OCI-LY3 (cell line): Measurements from ENCODE around the gene PPT1.
A peak's percentile ranks its signal among the peaks of the same experiment; 100 is the strongest.

Experiments used
- H2AFZ ChIP-seq: fragments of 200-600, 300-600 bp; shearing (Covaris generic); 2 replicates; pipeline ENCODE4 v1.6.0; 2014; ENCODE audit warnings: antibody characterized with exemption, low read depth, low read length
- H3K27ac ChIP-seq: fragments of 200-600, 300-600 bp; sonication (generic); 2 replicates; pipeline ENCODE4 v1.5.1; 2014; ENCODE audit warnings: mild to moderate bottlenecking, low read length, moderate library complexity, mixed read lengths
- H3K27me3 ChIP-seq: fragments of 200-600, 300-600 bp; sonication (generic); 2 replicates; pipeline ENCODE4 v1.6.1; 2014; ENCODE audit warnings: low read depth, low read length, mixed read lengths
- H3K36me3 ChIP-seq: fragments of 200-600, 300-600 bp; sonication (generic); replicated peaks from 2 replicates; pipeline ENCODE3; 2014; ENCODE audit warnings: low read depth, low read length, mixed read lengths
- H3K4me1 ChIP-seq: fragments of 300-600, 200-600 bp; sonication (generic); 2 replicates; pipeline ENCODE4 v1.6.1; 2014; ENCODE audit warnings: low read length, mixed read lengths
- H3K4me2 ChIP-seq: fragments of 200-600, 300-600 bp; sonication (generic); 2 replicates; pipeline ENCODE4 v1.6.1; 2014; ENCODE audit warnings: low read length, mixed read lengths
- H3K4me3 ChIP-seq: fragments of 300-600, 200-600 bp; sonication (generic); 2 replicates; pipeline ENCODE4 v1.5.1; 2014; ENCODE audit warnings: antibody characterized with exemption, mild to moderate bottlenecking, low read length, moderate library complexity
- H3K79me2 ChIP-seq: fragments of 300-600, 200-600 bp; shearing (Covaris generic); 2 replicates; pipeline ENCODE4 v1.6.1; 2014; ENCODE audit warnings: mild to moderate bottlenecking, low read length, mixed read lengths
- H3K9ac ChIP-seq: fragments of 300-600, 200-600 bp; shearing (Covaris generic); 2 replicates; pipeline ENCODE4 v1.6.0; 2014; ENCODE audit warnings: mild to moderate bottlenecking, low read length, moderate library complexity
- H3K9me3 ChIP-seq: fragments of 200-600, 300-600 bp; shearing (Covaris generic); 2 replicates; pipeline ENCODE4 v1.6.1; 2014; ENCODE audit warnings: low read length, mixed read lengths; ENCODE audit not compliant: insufficient read depth
- H4K20me1 ChIP-seq: fragments of 200-600, 300-600 bp; sonication (generic); 2 replicates; pipeline ENCODE4 v1.6.1; 2016; ENCODE audit warnings: low read length, mixed read lengths; ENCODE audit not compliant: insufficient read depth
- EZH2phosphoT487 ChIP-seq: fragments of 200-600 bp; shearing (Covaris generic); IDR thresholded peaks from 2 replicates; pipeline ENCODE4 v1.6.1; 2018; ENCODE audit warnings: antibody characterized with exemption, mixed run types, low read depth
- TF ChIP-seq, protein P1 (sequence below): fragments of 200-600, 300-600 bp; sonication (generic); IDR thresholded peaks from 2 replicates; pipeline ENCODE4 v1.5.1; 2014; ENCODE audit warnings: antibody characterized with exemption, low read length, low read depth

The PPT1 gene

GRCh38 chr1:40036574-40036973, 60.5 kb downstream of the PPT1 start:
- Histone ChIP-seq H3K27ac (no peak overlapping the region), H3K9ac (no peak overlapping the region), H3K4me2 (no peak overlapping the region), H3K4me1 (peaks cover 15% of the 10 kb centered on the region), H3K9me3 (no peaks in the 10 kb centered on the region), H3K79me2 (peaks cover 10% of the 10 kb centered on the region), H2AFZ (no peak overlapping the region), H3K27me3 (no peaks in the 10 kb centered on the region), H3K4me3 (no peak overlapping the region), H4K20me1 (no peaks in the 10 kb centered on the region), H3K36me3 (no peaks in the 10 kb centered on the region)
- TF ChIP-seq, protein P1, sequence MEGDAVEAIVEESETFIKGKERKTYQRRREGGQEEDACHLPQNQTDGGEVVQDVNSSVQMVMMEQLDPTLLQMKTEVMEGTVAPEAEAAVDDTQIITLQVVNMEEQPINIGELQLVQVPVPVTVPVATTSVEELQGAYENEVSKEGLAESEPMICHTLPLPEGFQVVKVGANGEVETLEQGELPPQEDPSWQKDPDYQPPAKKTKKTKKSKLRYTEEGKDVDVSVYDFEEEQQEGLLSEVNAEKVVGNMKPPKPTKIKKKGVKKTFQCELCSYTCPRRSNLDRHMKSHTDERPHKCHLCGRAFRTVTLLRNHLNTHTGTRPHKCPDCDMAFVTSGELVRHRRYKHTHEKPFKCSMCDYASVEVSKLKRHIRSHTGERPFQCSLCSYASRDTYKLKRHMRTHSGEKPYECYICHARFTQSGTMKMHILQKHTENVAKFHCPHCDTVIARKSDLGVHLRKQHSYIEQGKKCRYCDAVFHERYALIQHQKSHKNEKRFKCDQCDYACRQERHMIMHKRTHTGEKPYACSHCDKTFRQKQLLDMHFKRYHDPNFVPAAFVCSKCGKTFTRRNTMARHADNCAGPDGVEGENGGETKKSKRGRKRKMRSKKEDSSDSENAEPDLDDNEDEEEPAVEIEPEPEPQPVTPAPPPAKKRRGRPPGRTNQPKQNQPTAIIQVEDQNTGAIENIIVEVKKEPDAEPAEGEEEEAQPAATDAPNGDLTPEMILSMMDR = no peak
- no peak for TF ChIP-seq EZH2phosphoT487

DNA sequence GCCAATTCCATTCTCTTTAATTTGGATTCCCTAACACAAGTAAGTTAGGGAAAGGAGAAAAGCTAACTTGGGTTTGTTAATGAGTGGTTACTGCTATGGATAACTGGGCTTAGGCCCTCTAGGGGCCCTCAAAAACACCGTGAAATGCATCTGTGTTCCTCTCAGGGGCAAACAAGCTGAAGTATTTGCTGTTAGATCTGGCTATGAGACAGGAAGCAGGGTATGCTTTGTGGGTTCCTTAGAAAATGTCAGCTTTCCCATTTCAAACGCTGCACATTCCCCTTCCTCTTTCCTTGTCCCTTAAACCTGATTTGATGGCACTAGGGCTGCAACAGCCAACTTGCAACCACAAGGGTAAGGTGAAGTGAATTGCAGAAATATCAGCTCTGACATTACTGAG, 62.2 kb downstream of the PPT1 start:
- peaks cover 13% of the 10 kb centered on the region for H3K4me1 ChIP-seq
- no peaks in the 10 kb centered on the region for H3K27me3 ChIP-seq
- no peaks in the 10 kb centered on the region for H4K20me1 ChIP-seq
- H3K9me3 ChIP-seq = no peaks in the 10 kb centered on the region
- H3K4me2 ChIP-seq = no peak overlapping the region
- H3K27ac ChIP-seq = no peak overlapping the region
- H2AFZ ChIP-seq = no peak overlapping the region
- H3K79me2 ChIP-seq = no peaks in the 10 kb centered on the region
- no peak overlapping the region for H3K9ac ChIP-seq
- no peak overlapping the region for H3K4me3 ChIP-seq
- TF ChIP-seq EZH2phosphoT487 = no peak
- TF ChIP-seq, protein P1 = no peak
- no peaks in the 10 kb centered on the region for H3K36me3 ChIP-seq

- H3K9ac ChIP-seq = no peak overlapping the region
- H3K4me2 ChIP-seq = 0 out of 2 replicates have a peak overlapping the region, but pooled peaks have one; percentile 18
- H3K4me1 ChIP-seq = 0 out of 2 replicates have a peak, but pooled peaks cover 2% of the 10 kb centered on the region
- no peak overlapping the region for H3K4me3 ChIP-seq
- H2AFZ ChIP-seq = no peak overlapping the region
- H3K27me3 ChIP-seq = peaks cover 11% of the 10 kb centered on the region; the same call in 1 of the 2 replicates
- no peak for TF ChIP-seq EZH2phosphoT487
- TF ChIP-seq, protein P1 = peak; percentile 79
- no peak overlapping the region for H3K27ac ChIP-seq
- no peaks in the 10 kb centered on the region for H3K9me3 ChIP-seq
- H4K20me1 ChIP-seq = no peaks in the 10 kb centered on the region
- H3K79me2 ChIP-seq = no peaks in the 10 kb centered on the region
- H3K36me3 ChIP-seq = no peaks in the 10 kb centered on the region
Observed at GRCh38 chr1:40032240-40032891, 64.7 kb downstream of the PPT1 start.

GRCh38 chr1:40030528-40031135, 66.4 kb downstream of the PPT1 start:
- Histone ChIP-seq H3K36me3 (no peaks in the 10 kb centered on the region), H3K79me2 (no peaks in the 10 kb centered on the region), H3K4me3 (no peak overlapping the region), H3K27ac (no peak overlapping the region), H3K9me3 (no peaks in the 10 kb centered on the region), H4K20me1 (no peaks in the 10 kb centered on the region), H2AFZ (no peak overlapping the region), H3K27me3 (peaks cover 11% of the 10 kb centered on the region; the same call in 1 of the 2 replicates), H3K4me2 (no peak overlapping the region), H3K4me1 (0 out of 2 replicates have a peak, but pooled peaks cover 2% of the 10 kb centered on the region), H3K9ac (no peak overlapping the region)
- TF ChIP-seq, protein P1 = no peak
- no peak for TF ChIP-seq EZH2phosphoT487
